MCF 10A (cell line): ENCODE data around the gene TPM1. TPM values are rescaled to one million over a fixed set of nuclear protein-coding genes. Genes with fewer than 3 reads are reported as not detected.

Experiments
- BruUV-seq: library from RNA; stranded (reverse); fragments of 400-500 nt; replicated peaks from 2 replicates; lab custom pipeline; 2021; lab: Mats Ljungman, UMichigan
- CTCF ChIA-PET: fragments of 300-600 bp; sonication (Branson Sonifier 250); formaldehyde crosslinking; extraction: SDS; loops from one replicate; lab custom pipeline; 2021; ENCODE audit warnings: antibody characterized with exemption, inconsistent platforms; lab: Yijun Ruan, JAX
- POLR2A ChIA-PET: fragments of 300-600, 350-650 bp; sonication (Branson Sonifier 250); formaldehyde crosslinking; extraction: SDS; loops from one replicate; lab custom pipeline; 2020; ENCODE audit warnings: antibody characterized with exemption, inconsistent platforms; lab: Yijun Ruan, JAX
- DNase-seq: peaks from one replicate; pipeline ENCODE4 v3.0.0-alpha.2; 2018; ENCODE audit not compliant: unreplicated experiment
- H3K27ac Mint-ChIP-seq: one replicate; pipeline ENCODE4 v1.8.0; 2022; ENCODE audit warnings: mild to moderate bottlenecking, low read depth, mixed read lengths; ENCODE audit not compliant: unreplicated experiment
- H3K27me3 Mint-ChIP-seq: one replicate; pipeline ENCODE4 v1.8.0; 2022; ENCODE audit warnings: mixed read lengths; ENCODE audit not compliant: insufficient read depth, unreplicated experiment
- H3K36me3 Mint-ChIP-seq: one replicate; pipeline ENCODE4 v1.8.0; 2022; ENCODE audit warnings: mild to moderate bottlenecking, moderate library complexity, mixed read lengths; ENCODE audit not compliant: insufficient read depth, unreplicated experiment
- H3K4me1 Mint-ChIP-seq: one replicate; pipeline ENCODE4 v1.8.0; 2022; ENCODE audit warnings: mixed read lengths; ENCODE audit not compliant: insufficient read depth, unreplicated experiment
- H3K4me3 Mint-ChIP-seq: one replicate; pipeline ENCODE4 v1.8.0; 2022; ENCODE audit warnings: mild to moderate bottlenecking, moderate library complexity, mixed read lengths; ENCODE audit not compliant: unreplicated experiment
- H3K9me3 Mint-ChIP-seq: one replicate; pipeline ENCODE4 v1.8.0; 2022; ENCODE audit warnings: mixed read lengths; ENCODE audit not compliant: unreplicated experiment
- CTCF ChIP-seq: fragments of 200-600 bp; IDR thresholded peaks from one replicate; pipeline ENCODE4 v1.8.0; 2022; ENCODE audit warnings: antibody characterized with exemption, mild to moderate bottlenecking; ENCODE audit not compliant: unreplicated experiment
- intact Hi-C: fragments of 100-400 bp; cut with micrococcal nuclease; formaldehyde crosslinking; loops from 2 replicates; pipeline ENCODE4 v1.14.1; 2022
- total RNA-seq: library from RNA; stranded (reverse); gene quantifications from 2 replicates; pipeline ENCODE4 v1.2.3, GENCODE V29; 2022

TPM1 gene
- total RNA-seq, 1 experiment from 2014 or later: 67.8 TPM

- intact Hi-C loops: no loop called here
- Mint-ChIP-seq H3K27me3 (no peaks in the 10 kb centered on the region), H3K36me3 (peaks cover 18% of the 10 kb centered on the region), H3K4me3 (no peak overlapping the region), H3K9me3 (no peaks in the 10 kb centered on the region), H3K4me1 (no peaks in the 10 kb centered on the region), H3K27ac (no peak overlapping the region)
- no TSS peak for BruUV-seq
- TF ChIP-seq CTCF: no peak
- POLR2A ChIA-PET: interaction anchor here (0.8 to 1.9 kb wide), 3 partner anchors 19 to 25 kb away, joined by 3 to 5 read pairs (median 4); no protein-coding TSS in a partner anchor
- CTCF ChIA-PET: interaction anchor here (0.9 to 1.1 kb wide), 3 partner anchors 12 to 291 kb away, joined by 3 to 4 read pairs (median 3); no protein-coding TSS in a partner anchor
- DNase-seq: no peak
These were observed 31.1 kb downstream of the TPM1 start for GRCh38 chr15:63073497-63074172.

GRCh38 chr15:63075015-63075983 lies 32.8 kb downstream of the TPM1 start:
- H3K4me1 Mint-ChIP-seq: peaks cover 7% of the 10 kb centered on the region
- CTCF ChIA-PET: interaction anchor here (0.6 to 2.4 kb wide), 4 partner anchors 19 to 660 kb away, joined by 3 to 11 read pairs (median 3); no protein-coding TSS in a partner anchor

GRCh38 chr15:63075984-63076713 lies 33.6 kb downstream of the TPM1 start:
- Mint-ChIP-seq H3K27ac (no peak overlapping the region), H3K9me3 (no peaks in the 10 kb centered on the region), H3K36me3 (peaks cover 6% of the 10 kb centered on the region), H3K4me1 (peaks cover 7% of the 10 kb centered on the region), H3K4me3 (no peak overlapping the region), H3K27me3 (no peaks in the 10 kb centered on the region)
- intact Hi-C loops: no loop called here
- POLR2A ChIA-PET: interaction anchor here (0.5 to 0.6 kb wide), 2 partner anchors 67 to 1026 kb away, joined by 3 read pairs; no protein-coding TSS in a partner anchor
- CTCF ChIA-PET: interaction anchor here (0.6 to 2.4 kb wide), 2 partner anchors 29 to 661 kb away, joined by 3 to 11 read pairs; no protein-coding TSS in a partner anchor
- no peak for TF ChIP-seq CTCF
- BruUV-seq: no TSS peak
- no peak for DNase-seq

More at GRCh38 chr15:63075015-63075983, 32.8 kb downstream of the TPM1 start:
- H3K4me3 Mint-ChIP-seq: no peak overlapping the region
- intact Hi-C loops: no loop called here
- no peaks in the 10 kb centered on the region for H3K27me3 Mint-ChIP-seq
- no TSS peak for BruUV-seq
- DNase-seq: no peak
- peaks cover 12% of the 10 kb centered on the region for H3K36me3 Mint-ChIP-seq
- H3K9me3 Mint-ChIP-seq: no peaks in the 10 kb centered on the region
- TF ChIP-seq CTCF: no peak
- no peak overlapping the region for H3K27ac Mint-ChIP-seq
- POLR2A ChIA-PET: interaction anchor here (0.5 to 0.8 kb wide), 2 partner anchors 30 to 1027 kb away, joined by 3 read pairs; no protein-coding TSS in a partner anchor
